RWPE2 (cell line): ENCODE measurements around the gene SGMS1.

ENCODE experiments used
- ATAC-seq: fragments of 200-7000 bp; cut with Tn5 transposase; 3 replicates; pipeline ENCODE4 v1.9.1; 2021; ENCODE audit warnings: low read depth
- DNase-seq: peaks from one replicate; pipeline ENCODE4 v3.0.0-alpha.2; 2020; ENCODE audit warnings: low spot score
- H3K27ac ChIP-seq: fragments of 450-650 bp; 2 replicates; pipeline ENCODE4 v1.5.1; 2017; ENCODE audit warnings: mild to moderate bottlenecking; ENCODE audit not compliant: poor library complexity, severe bottlenecking
- H3K27me3 ChIP-seq: fragments of 250-450 bp; sonication (Bioruptor Pico); 2 replicates; pipeline ENCODE4 v1.5.1; 2021; ENCODE audit warnings: mild to moderate bottlenecking, moderate library complexity; ENCODE audit not compliant: insufficient read depth, poor library complexity, severe bottlenecking
- H3K36me3 ChIP-seq: fragments of 250-450 bp; sonication (Bioruptor Pico); 2 replicates; pipeline ENCODE4 v1.5.1; 2020; ENCODE audit warnings: low read depth, mild to moderate bottlenecking, moderate library complexity
- H3K4me1 ChIP-seq: fragments of 250-450 bp; sonication (Bioruptor Pico); 2 replicates; pipeline ENCODE4 v1.5.1; 2021; ENCODE audit warnings: mild to moderate bottlenecking, moderate library complexity; ENCODE audit not compliant: insufficient read depth, poor library complexity, severe bottlenecking
- H3K4me3 ChIP-seq: fragments of 250-450 bp; sonication (Bioruptor Pico); 2 replicates; pipeline ENCODE4 v1.5.1; 2021; ENCODE audit warnings: mild to moderate bottlenecking, moderate library complexity; ENCODE audit not compliant: severe bottlenecking
- H3K9me3 ChIP-seq: fragments of 250-450 bp; sonication (Bioruptor Pico); 2 replicates; pipeline ENCODE4 v1.5.1; 2021; ENCODE audit warnings: mild to moderate bottlenecking, moderate library complexity; ENCODE audit not compliant: severe bottlenecking
- TF ChIP-seq, protein P1 (sequence below): fragments of 450-650 bp; IDR thresholded peaks from one replicate; pipeline ENCODE4 v1.5.1; 2017; ENCODE audit warnings: mild to moderate bottlenecking, moderate library complexity; ENCODE audit not compliant: poor library complexity, severe bottlenecking

Gene SGMS1

DNA sequence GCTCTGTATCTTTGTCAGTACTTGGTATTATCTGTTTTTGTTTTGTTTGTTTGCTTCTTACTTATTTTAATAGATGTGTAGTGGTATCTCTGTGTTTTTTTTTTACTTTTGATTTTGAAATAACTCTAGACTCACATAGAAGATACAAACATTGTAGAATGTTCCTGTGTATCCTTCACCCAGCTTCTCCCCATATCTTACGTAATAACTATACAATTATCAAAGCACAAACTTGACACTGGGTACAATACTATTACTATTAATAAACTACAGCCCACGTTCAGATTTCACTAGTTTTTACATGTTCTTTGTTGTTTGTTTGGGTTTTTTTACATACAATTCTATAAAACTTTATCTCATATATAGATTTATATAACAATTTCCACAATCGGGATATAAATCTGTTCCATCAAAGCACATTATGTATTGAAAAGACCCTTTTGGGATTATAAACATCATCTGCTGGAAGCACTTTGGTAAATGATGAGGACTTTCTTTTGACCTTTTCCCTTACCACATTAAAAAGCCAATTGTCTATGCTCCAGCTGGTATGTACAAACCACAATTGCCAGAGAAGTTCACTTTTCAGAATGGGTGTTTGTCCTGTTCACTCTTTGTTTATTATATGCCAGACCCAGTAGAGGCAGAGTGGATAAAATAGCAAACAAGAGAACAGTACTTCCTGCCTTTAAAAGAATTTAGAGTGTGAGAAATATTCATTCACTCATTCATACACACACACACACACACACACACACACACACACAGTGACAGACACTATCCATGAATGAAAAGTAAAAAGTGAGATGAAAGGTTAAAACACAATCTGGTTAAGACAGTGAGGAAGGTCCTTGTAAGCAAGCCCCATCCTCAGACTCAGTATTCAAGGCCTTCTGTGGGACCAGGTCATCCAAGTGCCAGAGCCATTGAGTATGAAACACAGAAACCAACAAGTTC lies 113.0 kb downstream of the SGMS1 start:
- Histone ChIP-seq H3K36me3 (no peaks in the 10 kb centered on the region), H3K27ac (no peak overlapping the region), H3K4me3 (no peak overlapping the region), H3K27me3 (no peaks in the 10 kb centered on the region), H3K9me3 (no peaks in the 10 kb centered on the region), H3K4me1 (peaks cover 12% of the 10 kb centered on the region)
- no peak for DNase-seq
- TF ChIP-seq, protein P1, sequence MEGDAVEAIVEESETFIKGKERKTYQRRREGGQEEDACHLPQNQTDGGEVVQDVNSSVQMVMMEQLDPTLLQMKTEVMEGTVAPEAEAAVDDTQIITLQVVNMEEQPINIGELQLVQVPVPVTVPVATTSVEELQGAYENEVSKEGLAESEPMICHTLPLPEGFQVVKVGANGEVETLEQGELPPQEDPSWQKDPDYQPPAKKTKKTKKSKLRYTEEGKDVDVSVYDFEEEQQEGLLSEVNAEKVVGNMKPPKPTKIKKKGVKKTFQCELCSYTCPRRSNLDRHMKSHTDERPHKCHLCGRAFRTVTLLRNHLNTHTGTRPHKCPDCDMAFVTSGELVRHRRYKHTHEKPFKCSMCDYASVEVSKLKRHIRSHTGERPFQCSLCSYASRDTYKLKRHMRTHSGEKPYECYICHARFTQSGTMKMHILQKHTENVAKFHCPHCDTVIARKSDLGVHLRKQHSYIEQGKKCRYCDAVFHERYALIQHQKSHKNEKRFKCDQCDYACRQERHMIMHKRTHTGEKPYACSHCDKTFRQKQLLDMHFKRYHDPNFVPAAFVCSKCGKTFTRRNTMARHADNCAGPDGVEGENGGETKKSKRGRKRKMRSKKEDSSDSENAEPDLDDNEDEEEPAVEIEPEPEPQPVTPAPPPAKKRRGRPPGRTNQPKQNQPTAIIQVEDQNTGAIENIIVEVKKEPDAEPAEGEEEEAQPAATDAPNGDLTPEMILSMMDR, result no peak
- no peak for ATAC-seq

DNA sequence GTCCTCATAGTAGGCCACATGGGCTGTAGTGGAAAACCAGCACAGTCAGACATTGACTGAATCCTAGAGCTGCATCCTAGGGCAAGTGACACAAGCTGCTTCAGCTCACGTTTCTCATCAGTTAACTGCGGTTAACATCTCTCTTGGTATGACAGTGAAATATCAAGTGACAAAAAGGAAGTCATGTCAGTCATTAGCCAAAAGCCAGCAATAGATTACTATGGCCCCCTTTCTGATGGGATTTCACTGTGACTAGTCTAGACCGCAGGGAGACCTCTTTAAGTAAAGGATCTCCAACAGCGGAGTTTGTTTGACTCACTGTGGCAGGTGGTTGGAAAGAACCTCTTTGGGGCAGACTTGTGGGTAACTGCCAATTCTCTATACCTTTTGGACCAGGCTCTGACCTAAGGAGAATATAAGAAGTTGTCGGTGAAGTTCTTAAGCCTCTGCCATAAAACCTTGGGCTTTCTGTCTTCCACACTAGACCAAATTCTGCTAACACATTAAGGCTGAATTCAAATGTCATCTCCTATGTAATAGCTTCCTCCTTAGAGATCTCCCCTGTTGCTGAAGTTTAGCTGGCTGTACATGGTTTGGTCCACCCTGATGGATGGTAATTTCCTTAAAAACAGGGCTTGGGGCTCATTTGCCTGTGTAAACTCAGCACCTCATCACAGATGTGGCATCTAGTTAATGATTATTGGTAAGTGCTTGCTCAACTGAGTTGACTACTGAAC lies 115.3 kb downstream of the SGMS1 start:
- Histone ChIP-seq H3K27ac (no peak overlapping the region), H3K9me3 (no peaks in the 10 kb centered on the region), H3K4me3 (no peak overlapping the region), H3K4me1 (peaks cover 14% of the 10 kb centered on the region), H3K27me3 (no peaks in the 10 kb centered on the region), H3K36me3 (no peaks in the 10 kb centered on the region)
- ATAC-seq, result no peak
- DNase-seq, result no peak
- TF ChIP-seq, protein P1, result no peak

DNA sequence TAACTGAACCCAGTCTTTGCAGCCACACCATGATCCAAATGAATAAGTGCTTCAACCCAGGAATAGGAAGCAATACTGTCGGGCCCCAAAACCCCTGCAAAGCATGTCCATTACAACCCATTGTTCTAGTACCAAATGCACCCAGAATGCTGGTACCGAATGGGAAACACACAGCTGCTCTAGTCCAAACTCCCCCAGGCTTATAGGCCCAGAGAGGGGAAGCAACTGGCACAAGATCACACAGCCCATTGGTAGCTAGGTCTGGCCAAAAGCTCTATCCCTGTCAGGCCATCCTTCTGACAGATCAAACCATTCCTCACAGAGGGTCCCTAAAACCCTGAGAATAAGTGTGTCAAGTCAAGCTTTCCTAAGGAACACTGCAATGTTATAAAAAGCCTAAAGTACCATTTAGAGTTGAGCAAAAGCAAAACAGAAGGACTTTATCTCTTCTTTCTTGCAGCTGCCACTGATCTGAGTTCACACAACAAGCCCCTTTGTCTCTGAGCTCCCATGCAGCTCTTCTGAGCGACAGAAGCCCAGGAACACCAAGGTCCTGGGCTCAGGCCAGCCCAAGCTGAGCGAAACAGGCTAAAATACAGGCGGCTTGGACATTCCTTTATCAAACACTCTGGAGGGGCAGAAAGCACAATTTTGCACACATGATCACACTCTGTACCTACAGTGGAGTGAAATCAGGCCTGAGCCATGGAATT lies 116.7 kb downstream of the SGMS1 start:
- no peaks in the 10 kb centered on the region for H3K36me3 ChIP-seq
- H3K27ac ChIP-seq, result no peak overlapping the region
- DNase-seq (no peak), ATAC-seq (no peak)
- H3K4me1 ChIP-seq, result peaks cover 13% of the 10 kb centered on the region
- H3K4me3 ChIP-seq, result no peak overlapping the region
- TF ChIP-seq, protein P1, result no peak
- H3K9me3 ChIP-seq, result no peaks in the 10 kb centered on the region
- H3K27me3 ChIP-seq, result no peaks in the 10 kb centered on the region

DNA sequence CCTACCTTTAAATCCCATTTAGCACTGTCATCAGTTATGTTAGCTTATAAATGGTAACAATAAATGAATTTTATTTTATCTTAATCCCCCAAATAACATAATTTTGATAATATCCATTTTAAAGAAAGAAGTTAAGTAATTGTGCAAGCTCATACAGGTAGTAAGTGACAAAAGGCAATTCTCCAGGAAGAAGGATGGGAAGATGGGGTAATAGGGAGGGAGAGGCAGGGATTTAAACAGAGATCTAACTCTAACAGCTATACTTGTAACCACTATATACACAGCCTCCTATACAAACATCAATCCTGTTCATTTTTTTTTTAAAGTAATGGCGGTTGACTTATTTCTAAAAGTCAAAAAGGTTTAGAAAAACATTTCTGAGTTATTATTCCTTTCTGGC lies 119.4 kb downstream of the SGMS1 start:
- no peak overlapping the region for H3K4me3 ChIP-seq
- no peaks in the 10 kb centered on the region for H3K27me3 ChIP-seq
- no peak for DNase-seq
- H3K27ac ChIP-seq, result peak overlapping the region; percentile 38
- H3K4me1 ChIP-seq, result peaks cover 23% of the 10 kb centered on the region
- no peaks in the 10 kb centered on the region for H3K36me3 ChIP-seq
- no peak for ATAC-seq
- H3K9me3 ChIP-seq, result no peaks in the 10 kb centered on the region
- TF ChIP-seq, protein P1, result no peak
